Renal cortical epithelial cell (primary cell): ENCODE results near the gene CNTNAP1. TPM values are rescaled to one million over a fixed set of nuclear protein-coding genes. Genes with fewer than 3 reads are reported as not detected.
A peak's percentile ranks its signal among the peaks of the same experiment; 100 is the strongest.
"Not testable (repeated sequence)": the region's sequence is repeated elsewhere in the genome, so short reads cannot be mapped to it uniquely, and the experiment has no call there.

Source experiments
- DNase-seq: peaks from one replicate; pipeline ENCODE4 v3.0.0-alpha.2; 2011; ENCODE audit warnings: low read depth
- total RNA-seq: library from RNA; depleted of rRNA; stranded (reverse); fragments of >200 nt; gene quantifications from 2 replicates; pipeline ENCODE4 v1.2.3, GENCODE V29; 2014

The CNTNAP1 gene
- 5.4 and 15.2 TPM in 2 replicates for total RNA-seq

DNA sequence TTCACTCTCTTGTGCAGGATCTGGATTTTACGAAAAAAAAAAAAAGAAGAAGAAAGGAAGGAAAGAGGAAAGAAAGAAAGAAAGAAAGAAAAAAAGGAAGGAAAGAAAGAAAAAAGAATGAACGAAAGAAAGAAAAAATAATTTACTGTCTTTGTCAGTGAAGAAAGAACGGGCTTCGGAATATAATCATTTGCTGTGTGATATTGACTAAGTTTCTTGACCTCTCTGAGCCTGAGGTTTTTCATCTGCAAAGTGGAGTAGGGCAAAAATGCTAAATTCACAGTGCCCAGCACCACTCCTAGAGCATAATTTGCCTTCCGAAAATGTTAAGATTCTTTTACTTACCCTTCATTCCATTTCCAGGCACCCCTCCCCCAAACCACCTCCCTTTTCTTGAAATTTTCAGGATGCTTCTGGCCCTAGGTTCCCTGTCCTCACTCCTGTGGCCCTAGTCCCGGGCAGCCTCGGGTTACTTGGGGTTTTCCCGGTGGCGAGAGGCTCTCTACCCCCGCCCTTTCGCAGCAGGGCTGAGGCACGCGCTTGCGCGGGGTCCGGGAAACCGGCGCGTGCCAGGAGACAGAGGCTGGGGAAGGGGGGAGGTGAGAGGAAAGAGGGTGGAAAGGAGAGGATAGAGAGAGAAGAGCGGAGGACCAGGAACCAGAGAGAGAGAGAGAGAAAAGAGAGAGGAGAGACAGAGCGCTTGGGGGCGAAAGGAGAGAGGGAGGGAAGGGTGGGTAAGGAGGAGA, at the start of gene CNTNAP1:
CNTNAP1 (plus strand) TSS at position 556 of the 746 bp plus-strand sequence. CDS start 299 bp downstream, outside the sequence.
- peak; percentile 55 for DNase-seq

DNA sequence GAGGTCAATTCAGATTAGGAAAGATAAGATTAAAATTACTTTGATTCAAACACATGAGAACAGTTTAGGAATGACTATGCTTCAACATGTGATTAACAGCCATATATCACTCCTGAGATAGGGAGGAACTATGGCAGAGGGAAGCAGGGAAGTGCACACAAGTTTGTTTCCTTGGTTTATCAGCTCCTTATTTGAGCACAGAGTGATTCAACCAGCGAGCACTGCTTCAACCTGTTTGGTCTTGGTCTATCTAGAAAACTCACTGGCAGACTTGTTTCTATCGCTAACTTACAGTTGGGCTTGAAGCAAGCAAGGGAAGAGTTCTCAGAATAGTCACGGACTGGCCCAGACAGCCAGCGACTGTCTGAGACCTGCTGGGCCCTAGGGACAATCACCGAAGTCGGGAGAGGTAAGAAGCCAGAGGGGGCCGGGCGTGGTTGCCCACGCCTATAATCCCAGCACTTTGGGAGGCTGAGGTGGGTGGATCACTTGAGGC, 49.3 kb upstream of the CNTNAP1 start:
- DNase-seq, result peak; percentile 6

DNA sequence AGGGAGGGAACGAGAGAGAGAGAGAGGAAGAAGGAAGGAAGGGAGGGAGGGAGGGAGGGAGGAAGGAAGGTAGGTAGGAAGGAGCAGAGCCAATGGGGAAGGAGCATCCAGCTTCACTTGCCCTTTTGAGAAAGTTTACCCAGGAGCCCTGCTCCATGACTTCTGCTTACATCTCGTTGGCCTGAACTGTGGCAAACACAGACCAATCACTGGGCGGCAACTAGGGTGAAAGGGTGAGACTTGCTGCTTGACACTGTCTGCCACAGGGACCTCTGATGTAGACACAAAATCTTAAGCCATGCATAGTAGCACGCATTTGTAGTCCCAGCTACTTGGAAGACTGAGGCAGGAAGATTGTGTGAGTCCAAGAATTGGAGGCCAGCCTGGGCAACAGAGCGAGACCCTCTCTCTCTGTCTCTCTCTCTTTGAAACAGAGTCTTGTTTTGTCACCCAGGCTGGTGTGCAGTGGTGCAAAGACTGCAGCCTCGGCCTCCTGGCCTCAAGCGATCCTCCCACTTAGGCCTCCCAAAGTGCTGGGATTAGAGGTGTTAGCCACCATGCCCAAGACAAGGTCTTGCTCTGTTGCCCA, 42.7 kb upstream of the CNTNAP1 start:
- no peak for DNase-seq

DNA sequence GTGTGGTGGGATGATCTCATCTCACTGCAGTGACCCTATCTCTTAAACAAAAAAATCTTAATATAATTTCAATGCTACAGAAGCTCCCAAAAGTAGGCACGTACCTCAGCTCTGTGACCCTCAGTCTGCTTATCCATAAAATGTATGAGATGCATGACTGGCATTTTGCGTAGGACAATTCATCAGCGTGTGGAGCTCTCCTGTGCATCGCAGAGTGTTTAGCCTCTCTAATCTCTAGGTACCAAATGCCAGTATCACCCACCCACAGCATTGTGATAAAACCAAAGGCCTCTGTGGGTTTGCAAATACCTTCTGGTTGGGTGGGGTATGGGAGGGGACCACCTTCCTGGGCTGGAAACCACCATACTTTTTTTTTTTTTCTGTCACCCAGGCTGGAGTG, 42.2 kb upstream of the CNTNAP1 start:
- DNase-seq, result no peak

DNA sequence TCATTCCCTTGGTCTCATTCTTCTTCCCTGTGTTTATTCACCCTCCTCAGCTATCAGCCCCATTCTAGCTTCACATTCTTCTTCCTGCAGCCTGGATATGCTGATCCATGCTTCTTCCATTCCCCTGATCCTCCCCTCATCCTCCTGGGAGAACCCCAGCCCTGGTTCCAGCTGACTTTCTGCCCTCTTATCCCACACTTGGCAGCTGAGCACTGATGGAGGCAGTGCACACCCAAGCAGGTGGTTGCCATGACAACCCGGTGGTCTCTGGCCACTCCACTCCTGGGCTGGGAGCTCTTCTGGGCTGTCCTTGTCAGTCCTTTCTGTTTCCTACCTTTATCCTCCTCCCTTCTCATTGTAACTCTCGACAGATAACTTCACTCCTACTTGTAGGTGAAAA, 40.0 kb upstream of the CNTNAP1 start:
- DNase-seq, result no peak

DNA sequence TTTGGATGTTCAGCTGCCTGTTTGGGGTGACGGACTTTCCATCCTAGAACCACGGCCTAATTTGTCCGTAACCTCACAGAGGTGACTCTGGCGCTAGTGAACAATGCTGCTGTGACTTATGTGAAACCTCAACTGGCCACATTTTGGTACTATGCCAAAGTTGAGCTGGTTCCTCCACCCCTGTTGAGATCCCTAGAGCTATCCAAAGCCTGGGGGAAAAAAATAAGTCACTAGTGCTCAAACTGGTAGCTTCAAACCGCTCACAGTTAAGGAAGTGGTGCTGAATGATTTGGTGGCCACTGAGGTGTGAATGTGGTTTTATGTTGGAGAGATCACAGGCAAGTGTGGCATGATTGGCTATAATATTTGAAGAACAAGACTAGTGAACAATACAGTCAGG, 34.6 kb upstream of the CNTNAP1 start:
- peak; percentile 77 for DNase-seq

DNA sequence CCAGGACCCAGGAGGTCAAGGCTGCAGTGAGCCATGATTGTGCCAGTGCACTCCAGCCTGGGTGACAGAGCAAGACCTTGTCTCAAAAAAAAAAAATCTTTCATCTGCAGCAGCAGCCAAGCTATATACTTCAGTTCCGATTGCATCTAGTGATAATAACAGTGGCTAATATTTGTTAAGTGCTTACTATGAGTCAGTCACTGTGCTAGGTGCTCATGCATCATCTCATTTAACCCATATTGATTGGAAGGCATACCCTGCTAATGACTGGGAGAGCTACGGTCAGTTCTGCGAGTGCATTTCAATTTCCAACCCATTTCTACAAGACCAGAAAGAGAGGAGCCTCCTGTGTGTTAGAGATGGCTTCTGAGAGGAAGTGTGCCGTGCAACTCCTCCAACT, 30.9 kb upstream of the CNTNAP1 start:
- no peak for DNase-seq

DNA sequence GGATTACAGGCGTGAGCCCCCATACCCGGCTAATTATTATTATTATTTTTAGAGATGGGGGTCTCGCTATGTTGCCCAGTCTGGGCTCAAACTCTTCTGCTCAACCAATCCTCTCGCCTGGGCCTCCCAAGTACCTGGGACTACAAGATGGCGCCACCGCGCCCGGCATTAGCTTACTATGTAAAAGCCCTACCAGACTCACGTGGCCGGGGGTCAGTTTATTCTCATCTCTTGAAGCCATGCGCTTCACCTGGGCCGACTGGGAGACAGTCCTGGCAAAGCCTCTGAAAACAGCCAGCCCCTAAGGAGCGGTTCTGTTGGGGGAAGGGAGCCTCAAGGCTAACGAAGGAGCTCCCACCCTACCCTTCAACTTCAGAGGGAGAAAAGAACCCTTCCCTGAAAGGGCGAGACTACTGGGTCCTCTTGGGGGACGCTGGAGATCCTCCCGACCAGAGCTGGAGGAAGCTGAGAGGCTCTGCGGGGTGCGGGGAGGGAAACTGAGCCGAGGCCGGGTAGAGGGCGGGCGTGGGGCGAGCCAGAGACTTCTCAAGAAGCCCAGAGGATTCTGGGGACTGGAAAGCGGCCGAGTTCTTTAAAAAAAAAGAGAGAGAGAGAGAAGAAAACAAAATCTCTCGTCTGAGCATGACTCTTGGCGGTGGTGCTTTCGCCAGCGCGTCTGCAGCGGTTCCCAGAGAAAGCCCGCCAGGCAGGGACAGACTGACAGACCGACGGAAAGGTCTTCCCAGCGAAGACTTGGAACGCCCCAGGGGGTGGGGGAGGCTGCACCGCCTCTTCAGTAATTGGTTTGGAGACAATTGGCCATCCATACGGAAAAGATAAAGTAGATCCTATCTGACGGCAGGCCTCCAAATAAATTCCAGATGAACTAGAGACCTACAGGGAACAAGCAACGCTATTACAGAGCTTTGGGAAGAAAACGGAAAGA, 28.9 kb upstream of the CNTNAP1 start:
- DNase-seq, result no peak

DNA sequence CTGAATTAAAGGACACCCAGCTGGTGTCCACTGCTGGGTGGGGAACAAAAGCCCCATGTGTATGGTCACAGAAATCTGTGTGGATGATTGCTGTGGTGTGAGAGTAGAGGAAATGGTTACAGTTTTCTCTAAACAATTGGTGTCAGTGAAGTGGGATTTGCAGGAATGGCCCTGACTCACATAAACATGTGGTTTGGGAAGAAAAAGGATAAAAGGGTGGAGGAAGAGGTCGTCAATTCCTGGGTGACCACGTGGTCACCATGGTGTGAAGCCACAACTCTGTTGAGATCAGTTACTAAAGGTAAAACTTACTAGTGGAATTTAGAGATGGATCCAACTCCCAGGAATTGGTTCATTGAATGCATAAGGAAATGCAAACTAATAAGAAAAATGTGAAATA, 26.8 kb upstream of the CNTNAP1 start:
- peak; percentile 76 for DNase-seq

DNA sequence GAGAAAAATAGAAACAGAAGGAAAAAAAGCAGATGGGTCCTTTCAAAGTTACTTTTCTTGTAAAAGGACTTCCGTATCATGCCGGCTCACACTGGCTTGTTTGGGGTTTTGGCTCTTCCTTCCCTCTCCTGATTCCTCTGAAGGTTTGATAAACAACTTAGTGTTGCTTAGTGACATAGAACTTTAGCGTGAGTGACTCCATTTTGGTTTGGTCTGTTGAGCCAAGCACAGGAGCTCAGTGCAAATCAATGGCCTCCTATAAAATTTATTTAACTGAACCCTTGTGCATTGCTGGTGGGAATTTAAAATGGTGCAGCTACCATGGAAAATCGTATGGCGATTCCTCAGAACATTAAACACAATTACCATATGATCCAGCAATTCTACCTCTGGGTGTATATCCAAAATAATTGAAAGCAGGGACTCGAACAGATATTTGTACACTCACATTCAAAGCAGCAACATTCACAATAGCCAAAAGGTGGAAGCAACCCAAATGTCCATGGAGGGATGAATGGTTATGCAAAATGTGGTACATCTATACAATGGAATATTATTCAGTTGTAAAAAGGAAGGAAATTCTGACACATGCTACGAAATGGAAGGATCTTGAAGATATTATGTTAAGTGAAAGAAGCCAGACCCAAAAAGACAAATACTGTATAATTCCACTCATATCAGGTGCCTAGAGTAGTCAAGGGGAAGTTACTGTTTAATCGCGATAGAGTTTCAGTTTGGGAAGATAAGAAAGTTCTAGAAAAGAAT, 24.3 kb upstream of the CNTNAP1 start:
- DNase-seq, result no peak

DNA sequence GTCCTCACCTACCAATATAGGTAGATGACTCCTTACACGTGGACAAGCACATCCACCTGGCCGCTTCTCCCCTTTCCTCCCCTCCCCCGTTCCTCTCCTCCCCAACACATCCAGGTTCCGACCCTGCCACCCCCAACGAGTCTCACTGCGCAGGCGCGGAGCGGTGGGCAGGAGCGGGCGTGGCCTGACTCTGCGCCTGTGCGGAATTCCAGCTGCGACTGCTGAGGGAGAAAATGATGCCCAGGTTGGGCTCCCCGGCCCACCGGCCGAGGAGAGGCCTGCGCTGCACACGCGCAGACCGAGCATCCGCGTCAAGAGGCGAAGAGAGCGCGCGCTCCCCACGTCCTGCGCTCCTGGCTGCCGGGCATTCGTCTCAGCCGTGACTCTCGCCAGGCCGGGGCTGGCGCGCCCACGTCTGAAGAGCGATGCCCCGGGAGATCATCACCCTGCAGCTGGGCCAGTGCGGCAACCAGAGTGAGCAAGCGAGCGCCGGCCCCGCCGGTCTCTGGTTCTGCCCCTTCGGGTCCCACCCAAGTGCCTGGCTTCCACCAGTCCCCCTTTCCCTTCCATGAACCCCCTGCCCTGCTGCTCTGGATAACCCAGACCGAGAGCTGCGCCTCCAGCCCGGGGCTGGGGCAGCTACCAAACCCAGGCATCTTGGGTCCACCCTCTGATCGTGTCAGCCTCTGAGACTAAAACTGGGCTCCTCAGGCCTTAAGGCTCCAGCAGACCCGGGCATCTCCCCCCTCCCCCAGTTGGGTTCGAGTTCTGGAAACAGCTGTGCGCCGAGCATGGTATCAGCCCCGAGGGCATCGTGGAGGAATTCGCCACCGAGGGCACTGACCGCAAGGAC, 23.0 kb upstream of the CNTNAP1 start, which contains the start of gene TUBG2:
TUBG2 (plus strand) TSS at position 206 of the 853 bp plus-strand sequence; CDS start at position 426, 220 bp downstream.
- DNase-seq, result peak; percentile 78

DNA sequence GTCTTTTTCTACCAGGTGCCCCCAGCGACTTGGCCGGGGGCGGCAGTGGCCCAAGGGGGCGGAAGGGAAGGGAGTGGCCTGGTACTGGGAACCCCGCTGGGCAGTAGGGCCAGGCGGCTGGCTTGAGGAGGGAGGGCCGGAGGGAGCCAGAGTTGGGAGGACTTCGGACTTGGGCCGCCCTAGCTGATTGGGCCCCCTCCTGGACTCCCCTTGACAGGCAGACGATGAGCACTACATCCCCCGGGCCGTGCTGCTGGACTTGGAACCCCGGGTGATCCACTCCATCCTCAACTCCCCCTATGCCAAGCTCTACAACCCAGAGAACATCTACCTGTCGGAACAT, 22.4 kb upstream of the CNTNAP1 start:
- not testable (repeated sequence) for DNase-seq

DNA sequence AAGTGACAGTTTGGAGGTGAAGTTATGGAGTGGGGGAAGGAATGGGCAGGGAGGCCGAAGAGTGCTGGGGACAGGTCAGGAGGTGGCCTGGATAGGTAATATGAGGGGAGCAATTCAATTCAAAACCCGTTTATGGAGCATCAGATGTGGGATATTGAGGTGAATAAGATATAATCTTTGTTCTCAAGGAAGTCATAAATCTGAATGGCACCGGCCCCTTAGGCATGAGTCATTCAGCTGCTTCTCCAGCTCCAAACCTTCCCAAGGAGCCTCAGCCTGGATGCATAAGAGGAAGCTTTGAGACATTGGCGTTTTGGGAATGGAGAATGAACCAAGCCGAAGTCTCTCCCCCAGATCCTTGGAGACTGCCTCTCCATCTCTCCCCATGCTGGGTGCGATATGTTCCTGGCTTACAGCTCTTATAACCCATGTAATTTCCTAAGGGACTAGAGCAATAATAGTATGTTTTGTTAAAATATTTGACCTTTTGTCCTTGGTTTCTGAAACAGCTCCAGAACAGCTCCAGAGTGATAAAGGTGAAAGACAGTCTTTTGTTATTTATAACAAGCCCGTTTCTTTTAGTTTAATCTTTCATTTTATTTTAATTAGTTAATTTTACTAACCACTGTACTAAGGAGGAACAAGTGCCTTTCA, 21.5 kb upstream of the CNTNAP1 start:
- DNase-seq, result peak; percentile 65

DNA sequence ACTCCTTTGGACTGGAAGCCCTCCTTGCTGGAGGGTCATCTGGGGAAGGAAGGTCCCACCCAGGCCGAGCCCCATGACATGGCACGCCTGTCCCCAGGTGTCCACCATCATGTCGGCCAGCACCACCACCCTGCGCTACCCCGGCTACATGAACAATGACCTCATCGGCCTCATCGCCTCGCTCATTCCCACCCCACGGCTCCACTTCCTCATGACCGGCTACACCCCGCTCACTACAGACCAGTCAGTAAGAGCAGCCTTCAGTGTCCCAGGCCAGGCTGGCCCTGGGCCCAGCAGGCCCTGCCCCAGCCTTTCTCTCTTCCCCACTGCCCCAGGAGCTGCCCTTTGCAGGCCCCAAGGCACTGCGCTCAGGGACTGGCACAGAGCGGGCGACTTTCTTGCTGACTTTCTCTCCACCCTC, 16.7 kb upstream of the CNTNAP1 start:
- DNase-seq, result no peak

DNA sequence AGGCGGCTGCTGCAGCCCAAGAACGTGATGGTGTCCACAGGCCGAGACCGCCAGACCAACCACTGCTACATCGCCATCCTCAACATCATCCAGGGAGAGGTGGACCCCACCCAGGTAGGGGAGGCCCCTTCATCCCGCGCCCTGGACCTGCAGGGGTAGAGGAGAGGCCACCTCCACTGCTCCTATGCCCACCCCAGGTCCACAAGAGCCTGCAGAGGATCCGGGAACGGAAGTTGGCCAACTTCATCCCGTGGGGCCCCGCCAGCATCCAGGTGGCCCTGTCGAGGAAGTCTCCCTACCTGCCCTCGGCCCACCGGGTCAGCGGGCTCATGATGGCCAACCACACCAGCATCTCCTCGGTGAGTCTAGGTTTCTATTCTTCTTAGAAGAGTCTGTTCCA, 16.2 kb upstream of the CNTNAP1 start:
- DNase-seq, result not testable (repeated sequence)

DNA sequence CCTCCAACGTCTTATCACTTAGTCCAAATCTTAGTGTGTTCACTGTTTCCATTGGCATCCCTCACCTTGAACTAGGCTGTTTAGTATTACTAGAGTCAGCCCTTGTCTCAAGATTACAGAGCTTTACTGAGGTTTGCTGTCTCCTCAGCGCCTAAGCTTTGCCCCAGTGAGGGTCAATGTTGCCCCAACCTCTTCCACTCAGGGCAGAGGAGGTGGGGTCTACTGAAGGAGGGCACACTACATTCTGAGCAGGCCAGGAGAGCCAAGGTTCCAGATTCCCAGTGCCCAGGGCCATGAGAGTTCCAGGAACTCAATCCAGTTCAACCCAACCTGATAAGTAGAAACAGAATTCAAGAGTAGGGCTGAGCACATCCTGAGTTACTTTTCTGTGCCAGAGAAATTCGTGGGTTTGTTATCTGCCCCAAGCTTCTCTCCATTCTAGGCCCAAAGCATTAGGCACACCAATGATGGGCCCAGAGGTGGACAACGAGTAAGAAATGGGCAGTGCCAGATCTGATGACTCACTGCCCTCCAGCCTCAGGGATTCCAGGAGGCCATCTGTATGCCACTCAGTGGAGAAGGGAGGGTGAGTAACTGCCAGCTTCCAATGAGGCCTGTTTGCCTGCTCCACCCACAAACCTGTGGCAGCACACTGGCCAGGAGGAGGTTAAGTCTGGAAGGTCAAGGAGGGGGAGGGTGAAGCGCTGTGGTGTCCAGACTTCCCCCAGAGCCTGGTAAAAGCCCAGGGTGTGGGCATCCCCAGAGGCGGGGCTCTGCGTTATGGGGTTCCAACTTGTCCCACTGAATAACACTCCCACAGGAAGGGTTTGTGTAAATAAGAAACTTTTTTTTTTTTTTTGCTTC, 15.0 kb upstream of the CNTNAP1 start:
- DNase-seq, result peak; percentile 96

DNA sequence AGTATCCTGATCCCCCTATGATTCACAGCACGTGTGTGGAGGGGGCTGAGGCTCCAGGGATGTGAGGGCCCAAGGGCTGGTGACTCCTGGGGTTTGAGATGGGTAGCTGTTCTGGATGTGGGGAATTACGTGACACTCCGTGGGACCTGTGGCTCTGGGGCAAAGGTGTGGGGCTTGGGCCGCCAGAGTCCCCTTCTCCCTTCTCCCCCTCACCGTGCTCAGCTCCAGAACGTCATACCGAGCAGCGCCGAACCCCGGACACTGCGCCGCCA, 12.7 kb upstream of the CNTNAP1 start:
- no peak for DNase-seq

DNA sequence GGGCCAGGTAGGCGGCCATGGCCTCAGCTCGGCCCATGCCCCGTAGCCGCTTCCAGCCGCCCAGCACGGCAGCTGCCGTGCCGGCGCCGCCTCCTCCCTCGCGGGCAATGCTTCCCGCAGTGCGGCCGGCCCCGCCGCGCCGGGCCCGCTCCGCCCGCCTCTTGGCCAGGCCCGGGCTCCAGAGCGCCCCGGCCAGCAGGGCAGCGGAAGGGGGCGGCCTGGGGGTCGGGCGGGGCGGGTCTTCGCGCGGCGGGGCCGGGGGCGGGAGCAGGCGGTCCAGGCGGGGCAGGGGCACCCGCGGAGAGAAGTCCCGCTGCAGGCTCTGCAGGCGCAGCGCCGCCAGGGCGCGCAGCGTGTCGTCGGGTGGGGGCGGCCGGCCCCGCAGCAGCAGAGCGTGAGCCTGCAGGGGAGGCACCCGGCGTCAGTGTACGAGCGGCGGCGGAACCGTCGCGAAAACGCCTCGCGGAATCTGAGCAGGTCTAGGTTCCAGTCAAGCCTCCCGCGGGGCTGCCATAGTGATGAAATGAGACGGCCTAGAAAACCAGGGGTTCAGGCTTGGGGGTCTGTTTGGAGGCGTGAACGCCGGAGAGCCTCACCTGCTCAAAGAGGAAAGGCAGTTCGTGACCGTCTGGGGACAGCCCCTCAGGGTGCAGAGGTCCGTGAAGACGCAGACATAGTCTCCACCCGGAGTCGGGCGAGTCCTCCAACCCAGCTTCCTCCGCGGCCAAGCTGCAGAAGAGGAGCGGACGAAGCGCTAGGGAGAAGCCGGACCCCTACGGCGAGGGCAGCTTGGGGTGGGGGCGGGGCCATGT, 12.1 kb upstream of the CNTNAP1 start:
- no peak for DNase-seq
